T-helper 9 cell (primary cell): ENCODE results near the gene PCGF3.
"Not testable (repeated sequence)": the region's sequence is repeated elsewhere in the genome, so short reads cannot be mapped to it uniquely, and the experiment has no call there.

ENCODE experiments used
- DNase-seq: peaks from one replicate; pipeline ENCODE4 v3.0.0-alpha.2; 2020

The PCGF3 gene

DNA sequence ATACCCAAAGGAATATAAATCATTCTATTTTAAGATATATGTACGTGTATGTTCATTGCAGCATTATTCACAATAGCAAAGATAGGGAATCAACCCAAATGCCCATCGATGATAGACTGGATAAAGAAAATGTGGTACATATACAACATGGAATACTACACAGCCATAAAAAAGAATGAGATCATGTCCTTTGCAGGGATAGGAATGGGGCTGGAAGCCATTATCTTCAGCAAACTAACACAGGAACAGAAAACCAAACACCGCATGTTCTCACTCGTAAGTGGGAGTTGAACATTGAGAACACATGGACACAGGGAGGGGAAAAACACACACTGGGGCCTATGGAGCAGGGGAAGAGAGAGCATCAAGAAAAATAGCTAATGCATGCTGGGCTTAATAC, 101.3 kb downstream of the PCGF3 start:
- DNase-seq, result not testable (repeated sequence)

DNA sequence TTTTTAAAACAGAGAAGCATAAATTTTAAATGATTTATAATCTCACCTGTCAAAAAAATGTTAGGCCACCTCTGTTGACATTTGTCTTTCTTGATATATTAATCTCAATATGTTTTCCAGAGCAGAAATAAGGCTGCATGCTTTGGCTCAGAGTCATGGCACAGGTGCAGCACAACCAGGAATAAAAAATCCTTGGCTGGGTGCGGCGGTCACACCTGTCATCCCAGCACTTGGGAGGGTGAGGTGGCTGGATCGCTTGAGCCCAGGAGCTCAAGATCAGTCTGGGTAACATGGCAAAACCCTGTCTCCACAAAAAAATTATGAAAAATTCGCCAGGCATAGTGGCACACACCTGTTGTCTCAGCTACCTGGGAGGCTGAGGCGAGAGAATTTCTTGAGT, 102.2 kb downstream of the PCGF3 start:
- no peak for DNase-seq

DNA sequence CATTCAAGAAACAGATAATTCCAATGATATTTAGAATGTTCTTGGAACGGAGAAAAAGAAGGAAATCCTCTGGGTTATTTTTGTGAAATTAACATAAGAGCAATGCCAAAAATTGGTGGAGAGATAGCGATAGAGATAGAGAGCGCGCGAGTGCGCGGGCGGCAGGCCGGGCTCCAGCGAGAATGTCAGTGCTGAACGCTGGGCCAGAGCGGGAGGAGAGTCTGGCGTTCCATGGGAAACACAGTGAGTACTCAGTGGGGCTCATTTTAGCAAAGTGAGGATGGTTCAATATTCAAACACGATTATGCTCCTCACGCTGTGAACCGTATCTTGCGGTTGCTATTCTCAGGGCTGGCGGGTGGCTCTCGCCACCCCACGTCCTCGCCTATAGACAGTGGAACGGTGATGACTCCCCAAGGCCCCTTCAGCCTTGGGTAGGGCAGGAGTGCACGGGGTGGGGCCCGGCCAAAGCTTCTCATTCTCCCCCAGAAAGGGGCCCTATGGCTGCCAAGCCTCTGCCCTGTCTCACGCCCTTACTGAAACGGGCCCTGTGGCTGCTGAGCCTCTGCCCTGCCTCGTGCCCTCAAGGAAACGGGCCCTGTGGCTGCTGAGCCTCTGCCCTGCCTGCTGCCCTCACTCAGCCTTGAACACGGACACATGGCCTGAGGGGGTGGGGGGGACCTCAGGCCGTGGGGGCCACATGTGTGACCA, 103.4 kb downstream of the PCGF3 start:
- DNase-seq, result no peak

DNA sequence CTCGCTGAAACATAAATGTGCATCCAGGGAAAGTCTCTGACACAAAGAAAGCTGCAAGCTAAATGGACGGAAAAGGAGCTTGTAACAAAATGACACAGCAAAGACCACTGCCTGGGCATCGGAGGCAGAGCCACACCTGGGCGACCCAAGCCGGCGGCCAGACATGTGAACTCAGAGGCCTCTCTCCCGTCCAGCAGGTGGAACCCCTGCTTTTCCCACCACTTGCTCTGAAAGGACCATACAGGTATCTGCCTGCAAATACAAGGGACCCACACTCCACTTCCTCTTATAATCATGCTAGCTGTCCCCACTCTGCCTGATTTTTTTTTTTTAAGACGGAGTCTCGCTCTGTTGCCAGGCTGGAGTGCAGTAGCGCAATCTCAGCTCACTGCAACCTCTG, 108.3 kb downstream of the PCGF3 start:
- DNase-seq, result no peak

DNA sequence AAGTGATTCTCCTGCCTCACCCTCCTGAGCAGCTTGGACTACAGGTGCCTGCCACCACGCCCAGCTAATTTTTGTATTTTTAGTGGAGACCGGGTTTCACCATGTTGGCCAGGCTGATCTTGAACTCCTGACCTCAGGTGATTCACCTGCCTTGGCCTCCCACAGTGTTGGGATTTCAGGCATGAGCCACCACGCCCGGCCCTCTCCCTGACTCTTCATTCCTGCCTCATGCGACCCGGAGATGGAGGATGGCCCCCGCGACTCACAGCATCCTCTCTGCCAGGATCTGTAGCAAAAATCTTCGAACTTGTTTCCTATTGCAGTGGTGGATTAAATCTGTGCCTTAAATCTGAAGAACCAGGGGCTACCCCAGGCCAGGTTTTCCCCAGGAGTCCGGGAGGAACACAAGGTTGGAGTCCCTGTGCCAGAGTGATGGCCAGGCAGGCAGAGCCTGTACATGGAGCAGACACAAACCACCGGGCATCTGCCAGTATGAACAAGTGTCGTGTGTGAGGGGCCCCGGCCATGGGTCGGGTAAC, 108.7 kb downstream of the PCGF3 start:
- no peak for DNase-seq

DNA sequence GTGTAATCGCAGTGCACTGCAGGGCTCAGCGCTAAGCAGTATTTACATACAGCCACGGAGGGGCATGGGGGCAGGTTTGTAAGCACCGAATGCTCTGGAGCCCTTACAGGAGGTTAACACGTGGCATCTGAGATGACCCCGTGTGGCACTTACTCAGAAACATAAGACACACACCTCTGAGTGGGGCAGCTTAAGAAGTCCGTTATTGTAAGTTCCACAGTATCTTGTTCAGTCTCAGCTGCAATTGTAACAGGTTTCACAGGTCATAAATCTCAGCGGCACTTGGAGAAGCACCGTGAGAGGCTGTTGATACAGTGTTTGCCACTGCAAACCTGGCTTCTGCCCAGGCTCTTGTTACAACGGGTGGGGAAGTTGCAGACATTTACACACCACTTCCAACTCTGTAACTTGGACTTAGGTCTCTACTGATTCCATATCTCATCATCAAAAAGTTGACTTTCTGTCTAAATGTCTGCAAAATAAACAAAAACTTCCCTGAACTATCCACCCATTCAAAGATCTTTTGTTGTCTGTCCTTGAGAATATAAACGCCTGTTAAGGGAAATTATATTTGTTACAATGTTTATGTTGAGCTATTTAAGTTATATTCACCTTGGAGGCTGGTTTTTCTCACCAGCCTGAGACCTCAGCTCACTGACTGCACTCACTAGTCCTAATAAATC, 110.0 kb downstream of the PCGF3 start:
- no peak for DNase-seq

DNA sequence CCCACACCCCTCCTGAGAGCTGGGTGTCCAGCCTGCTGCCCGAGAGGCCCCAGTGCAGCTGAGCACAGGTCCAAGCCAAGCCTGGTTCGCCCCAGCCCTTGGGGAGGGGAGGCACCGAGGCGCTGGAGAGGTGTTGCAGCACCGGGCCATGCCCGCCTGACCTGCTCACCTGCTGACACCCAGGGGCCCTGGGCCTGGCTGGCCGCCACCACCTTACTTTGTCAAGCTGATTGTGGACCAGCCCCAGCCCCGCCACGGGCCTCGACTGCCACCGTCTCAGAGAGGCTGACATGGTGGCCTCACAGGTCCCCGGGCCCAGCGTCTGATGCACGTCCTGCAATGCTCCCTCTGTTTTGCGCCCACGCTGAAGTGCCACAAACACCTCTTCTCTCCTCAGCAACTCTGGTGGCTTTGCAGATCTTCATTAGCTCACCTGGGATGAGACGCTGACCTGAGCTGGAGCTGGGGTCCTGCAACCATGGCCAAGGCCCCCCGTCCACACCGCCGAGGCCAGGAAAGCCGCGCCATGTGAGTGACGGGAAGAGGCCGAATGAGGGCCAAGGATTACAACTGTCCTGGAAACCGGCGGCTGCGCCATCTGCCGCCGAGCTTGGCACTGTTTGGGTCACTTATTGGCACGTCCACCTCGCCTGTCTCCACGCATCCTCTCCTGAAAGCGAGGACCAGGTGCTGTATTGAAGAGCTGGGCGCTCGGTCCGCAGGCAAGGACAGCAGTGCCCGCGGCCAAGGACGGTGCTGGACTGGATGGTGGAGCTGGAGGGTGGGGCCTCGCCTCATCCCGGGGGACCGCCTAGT, 112.7 kb downstream of the PCGF3 start:
- no peak for DNase-seq

DNA sequence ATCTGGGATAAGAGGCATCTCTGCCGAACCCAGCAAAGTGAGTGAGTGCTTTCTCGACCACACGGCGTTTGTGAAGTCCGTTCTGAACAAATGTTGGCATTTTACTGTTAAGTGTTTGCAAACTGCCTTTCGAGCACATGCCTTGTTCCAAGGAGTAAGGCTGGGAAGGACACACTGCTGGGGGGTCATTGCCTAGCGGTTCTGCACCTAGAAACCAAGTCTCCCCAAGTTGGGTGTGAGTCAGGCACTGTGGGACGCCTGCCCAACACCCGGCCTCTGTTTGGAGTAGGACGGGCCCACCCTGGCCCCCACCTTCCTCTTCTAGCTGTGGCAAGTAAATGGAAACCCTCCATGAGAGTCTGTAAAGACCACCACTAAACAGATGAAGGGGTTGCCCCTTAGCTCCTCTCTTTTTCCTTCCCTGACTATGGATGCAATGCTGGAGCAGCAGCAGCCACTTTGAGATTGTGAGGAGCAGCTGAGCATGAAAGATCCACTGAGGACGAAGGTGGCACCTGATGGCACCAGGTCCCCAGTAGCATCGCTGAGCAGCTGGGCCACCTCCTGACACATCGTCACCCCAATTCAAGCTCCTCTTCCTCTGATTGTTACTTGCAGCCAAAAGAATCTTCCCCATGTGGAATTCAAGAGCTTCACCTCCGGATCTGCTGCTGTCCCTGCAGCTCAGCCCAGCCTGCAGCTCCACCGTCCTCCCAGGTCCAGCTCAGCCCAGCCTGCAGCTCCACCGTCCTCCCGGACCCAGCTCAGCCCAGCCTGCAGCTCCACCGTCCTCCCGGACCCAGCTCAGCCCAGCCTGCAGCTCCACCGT, 114.0 kb downstream of the PCGF3 start:
- DNase-seq, result no peak
